Left lung (tissue), 14 donors: ENCODE data around the gene AKAP8L. TPM values are rescaled to one million over a fixed set of nuclear protein-coding genes. Genes with fewer than 3 reads are reported as not detected.
A peak's percentile ranks its signal among the peaks of the same experiment; 100 is the strongest.

Source experiments
- ATAC-seq: fragments of 200-7000 bp; cut with Tn5 transposase; one replicate; pipeline ENCODE4 v1.9.1; 2020; ENCODE audit warnings: moderate library complexity
- DNase-seq, 4 donors: peaks; one replicate each; pipeline ENCODE4 v3.0.0-alpha.2; 2013 to 2020
- H3K27ac ChIP-seq, 2 donors: fragments of 200-600 bp; sonication (generic) in 1 of 2; one replicate each; pipeline versions ENCODE4 v1.5.0 to v1.8.0; 2020 to 2021
- H3K27me3 ChIP-seq, 2 donors: fragments of 200-600 bp; sonication (generic) in 1 of 2; one replicate each; pipeline versions ENCODE4 v1.5.0 to v1.8.0; 2020 to 2021
- H3K36me3 ChIP-seq, 2 donors: fragments of 200-600 bp; sonication (generic) in 1 of 2; one replicate each; pipeline versions ENCODE4 v1.5.0 to v1.8.0; 2020 to 2021
- H3K4me1 ChIP-seq, 2 donors: fragments of 200-600 bp; one replicate each; pipeline ENCODE4 v1.8.0; 2021
- H3K4me3 ChIP-seq, 2 donors: fragments of 200-600 bp; sonication (generic) in 1 of 2; one replicate each; pipeline versions ENCODE4 v1.5.0 to v1.8.0; 2020 to 2021; ENCODE audit warnings: mild to moderate bottlenecking in 1 of 2
- H3K9me3 ChIP-seq, 2 donors: fragments of 200-600 bp; sonication (generic) in 1 of 2; one replicate each; pipeline versions ENCODE4 v1.5.0 to v1.8.0; 2020 to 2021
- CTCF ChIP-seq, 2 donors: fragments of 200-600 bp; sonication (generic) in 1 of 2; IDR thresholded peaks; one replicate each; pipeline versions ENCODE4 v1.5.0 to v1.8.0; 2021; ENCODE audit warnings: antibody characterized with exemption in 2 of 2
- intact Hi-C, 2 donors: fragments of 100-400 bp; cut with DNase I; formaldehyde crosslinking; loops; one replicate each; pipeline versions ENCODE4 v1.11.2 to v1.14.2; 2022
- long read RNA-seq, 12 donors: library from polyadenylated mRNA in 2 of 12; unstranded in 2 of 12; transcript quantifications; one replicate each; pipeline ENCODE4 v2.0.0 and lab custom pipeline, GENCODE V29; 2019 to 2026
- polyA plus RNA-seq, 6 donors: library from polyadenylated mRNA; unstranded; fragments of 120-200 nt; gene quantifications; one replicate each; pipeline ENCODE4 v1.2.1, GENCODE V29; 2013; ENCODE audit not compliant: insufficient read length in 6 of 6
- total RNA-seq, 2 donors: library from RNA; stranded (reverse); fragmentation: NEBNext Ultra II Directional; extraction: Animal tissue kit (Norgen Biotek cat#: 25700); gene quantifications; one replicate each; pipeline ENCODE4 v1.2.1, GENCODE V29; 2021
- donor health status: DM: no; HTN: yes; CAD: no.
- donor health status: DM: no; HTN: no; CAD: no.

The AKAP8L gene
- total RNA-seq (10 to 100 TPM; 76.4 to 81.1 TPM), polyA plus RNA-seq (100 to 1,000 TPM in 5 of 6 donors, 10 to 100 TPM in 1; 91.7 to 129 (median 113) TPM)
- long read RNA-seq, donor 1, transcript AKAP8L-204 (8 exons, 1,453 nt): major isoform, 7 of 28 reads
- long read RNA-seq, donor 1, transcript AKAP8L-201 (14 exons, 2,146 nt): minor isoform, 6 of 28 reads
- long read RNA-seq, donor 1, partial matches to known transcripts: 13 of 28 reads
- long read RNA-seq, donor 1, other reads (novel, unspliced or antisense): 0 of 28 reads
- long read RNA-seq, donor 2, partial matches to known transcripts: 12 of 20 reads
- long read RNA-seq, donor 2, other reads (novel, unspliced or antisense): 0 of 20 reads
- long read RNA-seq, donor 3, partial matches to known transcripts: 5 of 10 reads
- long read RNA-seq, donor 3, other reads (novel, unspliced or antisense): 0 of 10 reads
- long read RNA-seq, donor 4, partial matches to known transcripts: 3 of 5 reads
- long read RNA-seq, donor 4, other reads (novel, unspliced or antisense): 1 of 5 reads
- long read RNA-seq, donor 5, transcript AKAP8L-201 (14 exons, 2,146 nt): major isoform, 5 of 22 reads
- long read RNA-seq, donor 5, partial matches to known transcripts: 13 of 22 reads
- long read RNA-seq, donor 5, other reads (novel, unspliced or antisense): 0 of 22 reads
- long read RNA-seq, donor 6, transcript AKAP8L-201 (14 exons, 2,146 nt): major isoform, 5 of 8 reads
- long read RNA-seq, donor 6, partial matches to known transcripts: 0 of 8 reads
- long read RNA-seq, donor 6, other reads (novel, unspliced or antisense): 0 of 8 reads
- long read RNA-seq, donor 7, partial matches to known transcripts: 0 of 5 reads
- long read RNA-seq, donor 7, other reads (novel, unspliced or antisense): 0 of 5 reads
- long read RNA-seq, donor 8, partial matches to known transcripts: 5 of 14 reads
- long read RNA-seq, donor 8, other reads (novel, unspliced or antisense): 0 of 14 reads
- long read RNA-seq, donor 9: 0 reads
- long read RNA-seq, donor 10, partial matches to known transcripts: 0 of 2 reads
- long read RNA-seq, donor 10, other reads (novel, unspliced or antisense): 2 of 2 reads
- long read RNA-seq, donor 11: 0 reads
- long read RNA-seq, donor 12, transcript AKAP8L-201 (14 exons, 2,146 nt): major isoform, 6 of 40 reads
- long read RNA-seq, donor 12, partial matches to known transcripts: 33 of 40 reads
- long read RNA-seq, donor 12, other reads (novel, unspliced or antisense): 0 of 40 reads

GRCh38 chr19:15418579-15419412, at the start of gene AKAP8L:
TSS of gene AKAP8L (minus strand) at chr19:15418988. CDS start at chr19:15418923, 65 bp downstream.
- peaks cover 9 to 47% of the 10 kb centered on the region in 2 donors for H3K4me1 ChIP-seq
- intact Hi-C loops: no loop called here
- TF ChIP-seq CTCF (IDR thresholded peaks at IDR 0.05): peak; percentile 20 to 84

GRCh38 chr19:15467734-15468214, 49.0 kb upstream of the AKAP8L start:
- H3K4me1 ChIP-seq: peaks cover 3 to 59% of the 10 kb centered on the region in 2 donors
- H3K4me3 ChIP-seq: no peak overlapping the region
- intact Hi-C loops: no loop called here
- no peak for TF ChIP-seq CTCF (IDR thresholded peaks at IDR 0.05)
- no peaks in the 10 kb centered on the region for H3K36me3 ChIP-seq
- ATAC-seq: no peak
- no peak for DNase-seq
- no peak overlapping the region for H3K27ac ChIP-seq
- peaks cover 10 to 51% of the 10 kb centered on the region in 2 donors for H3K27me3 ChIP-seq
- no peaks in the 10 kb centered on the region for H3K9me3 ChIP-seq

More at GRCh38 chr19:15418579-15419412, at the start of gene AKAP8L:
- H3K27ac ChIP-seq: peak within 1 kb of the TSS; percentile 70 to 87
- DNase-seq (peak; percentile 95 to 99 (median 98)), ATAC-seq (peak; percentile 97)
- peaks cover 0 to 37% of the 10 kb centered on the region in 2 donors for H3K36me3 ChIP-seq
- H3K4me3 ChIP-seq: peak within 1 kb of the TSS; percentile 93 to 100
- H3K27me3 ChIP-seq: no peaks in the 10 kb centered on the region
- peaks cover 0 to 3% of the 10 kb centered on the region in 2 donors for H3K9me3 ChIP-seq

GRCh38 chr19:15466851-15467733, 48.3 kb upstream of the AKAP8L start:
- H3K27me3 ChIP-seq: peaks cover 10 to 49% of the 10 kb centered on the region in 2 donors
- intact Hi-C loops: no loop called here

More at GRCh38 chr19:15466851-15467733, 48.3 kb upstream of the AKAP8L start:
- ATAC-seq (peak; percentile 27), DNase-seq (no peak)
- Histone ChIP-seq H3K9me3 (no peaks in the 10 kb centered on the region), H3K4me1 (peaks cover 3 to 66% of the 10 kb centered on the region in 2 donors), H3K36me3 (no peaks in the 10 kb centered on the region), H3K27ac (peak overlapping the region in 1 of 2 donors; percentile 74), H3K4me3 (no peak overlapping the region)
- no peak for TF ChIP-seq CTCF (IDR thresholded peaks at IDR 0.05)
